WERI-Rb-1 (cell line): ENCODE data around the gene CSTPP1.
A peak's percentile ranks its signal among the peaks of the same experiment; 100 is the strongest.
"Not testable (repeated sequence)": the region's sequence is repeated elsewhere in the genome, so short reads cannot be mapped to it uniquely, and the experiment has no call there.

ENCODE experiments used
- DNase-seq: peaks from one replicate; pipeline ENCODE4 v3.0.0-alpha.2; 2020
- H3K27ac ChIP-seq: fragments of 250-450 bp; sonication (Bioruptor Pico); 2 replicates; pipeline ENCODE4 v1.5.1; 2020; ENCODE audit warnings: mild to moderate bottlenecking, moderate library complexity
- H3K27me3 ChIP-seq: fragments of 250-450 bp; sonication (Bioruptor Pico); 2 replicates; pipeline ENCODE4 v1.5.1; 2021; ENCODE audit warnings: mild to moderate bottlenecking, low read depth, moderate library complexity; ENCODE audit not compliant: insufficient read depth, severe bottlenecking
- H3K36me3 ChIP-seq: fragments of 250-450 bp; sonication (Bioruptor Pico); 2 replicates; pipeline ENCODE4 v1.5.1; 2020; ENCODE audit warnings: mild to moderate bottlenecking, moderate library complexity
- H3K4me3 ChIP-seq: 2 replicates; pipeline ENCODE4 v1.5.1; 2011; ENCODE audit warnings: low read depth, mild to moderate bottlenecking, control low read depth, low read length
- H3K9me3 ChIP-seq: fragments of 250-450 bp; sonication (Bioruptor Pico); 2 replicates; pipeline ENCODE4 v1.5.1; 2021; ENCODE audit warnings: mild to moderate bottlenecking, moderate library complexity; ENCODE audit not compliant: severe bottlenecking
- CTCF ChIP-seq: IDR thresholded peaks from 2 replicates; pipeline ENCODE4 v1.5.1; 2011; ENCODE audit warnings: low read depth, mild to moderate bottlenecking, control low read depth, inconsistent platforms, low read length

CSTPP1 gene

GRCh38 chr11:47067401-47067800 is 130.8 kb downstream of the CSTPP1 start:
- Histone ChIP-seq H3K9me3 (no peaks in the 10 kb centered on the region), H3K36me3 (no peaks in the 10 kb centered on the region), H3K27me3 (no peaks in the 10 kb centered on the region), H3K4me3 (no peak overlapping the region), H3K27ac (no peak overlapping the region)
- peak; percentile 10 for DNase-seq
- TF ChIP-seq CTCF = no peak

- H3K9me3 ChIP-seq = no peaks in the 10 kb centered on the region
- no peak overlapping the region for H3K4me3 ChIP-seq
- no peak overlapping the region for H3K27ac ChIP-seq
- TF ChIP-seq CTCF = no peak
- no peaks in the 10 kb centered on the region for H3K27me3 ChIP-seq
- H3K36me3 ChIP-seq = no peaks in the 10 kb centered on the region
- no peak for DNase-seq
Observed at GRCh38 chr11:47070769-47071168, 134.2 kb downstream of the CSTPP1 start.

GRCh38 chr11:47071341-47071740 is 134.8 kb downstream of the CSTPP1 start:
- Histone ChIP-seq H3K4me3 (no peak overlapping the region), H3K27me3 (no peaks in the 10 kb centered on the region), H3K9me3 (no peaks in the 10 kb centered on the region), H3K27ac (no peak overlapping the region), H3K36me3 (no peaks in the 10 kb centered on the region)
- no peak for DNase-seq
- TF ChIP-seq CTCF = no peak

GRCh38 chr11:47071791-47072261 is 135.3 kb downstream of the CSTPP1 start:
- Histone ChIP-seq H3K27ac (no peak overlapping the region), H3K9me3 (no peaks in the 10 kb centered on the region), H3K27me3 (no peaks in the 10 kb centered on the region), H3K4me3 (no peak overlapping the region), H3K36me3 (no peaks in the 10 kb centered on the region)
- DNase-seq = no peak
- no peak for TF ChIP-seq CTCF

- H3K36me3 ChIP-seq = no peaks in the 10 kb centered on the region
Observed at GRCh38 chr11:47078751-47079521, 142.4 kb downstream of the CSTPP1 start.

GRCh38 chr11:47080775-47081174 is 144.2 kb downstream of the CSTPP1 start:
- H3K36me3 ChIP-seq, H3K27me3 ChIP-seq, DNase-seq, H3K4me3 ChIP-seq, H3K9me3 ChIP-seq, H3K27ac ChIP-seq: not testable (repeated sequence)

More at GRCh38 chr11:47078751-47079521, 142.4 kb downstream of the CSTPP1 start:
- no peak for TF ChIP-seq CTCF
- no peak for DNase-seq
- H3K4me3 ChIP-seq = no peak overlapping the region
- no peaks in the 10 kb centered on the region for H3K27me3 ChIP-seq
- H3K9me3 ChIP-seq = no peaks in the 10 kb centered on the region
- no peak overlapping the region for H3K27ac ChIP-seq
